ENCODE data around the gene PLCB3. TPM values are rescaled to one million over a fixed set of nuclear protein-coding genes. Genes with fewer than 3 reads are reported as not detected.
A peak's percentile ranks its signal among the peaks of the same experiment; 100 is the strongest.

Gene PLCB3
- total RNA-seq, 1 experiment from 2014 or later: 41.2 TPM

DNA sequence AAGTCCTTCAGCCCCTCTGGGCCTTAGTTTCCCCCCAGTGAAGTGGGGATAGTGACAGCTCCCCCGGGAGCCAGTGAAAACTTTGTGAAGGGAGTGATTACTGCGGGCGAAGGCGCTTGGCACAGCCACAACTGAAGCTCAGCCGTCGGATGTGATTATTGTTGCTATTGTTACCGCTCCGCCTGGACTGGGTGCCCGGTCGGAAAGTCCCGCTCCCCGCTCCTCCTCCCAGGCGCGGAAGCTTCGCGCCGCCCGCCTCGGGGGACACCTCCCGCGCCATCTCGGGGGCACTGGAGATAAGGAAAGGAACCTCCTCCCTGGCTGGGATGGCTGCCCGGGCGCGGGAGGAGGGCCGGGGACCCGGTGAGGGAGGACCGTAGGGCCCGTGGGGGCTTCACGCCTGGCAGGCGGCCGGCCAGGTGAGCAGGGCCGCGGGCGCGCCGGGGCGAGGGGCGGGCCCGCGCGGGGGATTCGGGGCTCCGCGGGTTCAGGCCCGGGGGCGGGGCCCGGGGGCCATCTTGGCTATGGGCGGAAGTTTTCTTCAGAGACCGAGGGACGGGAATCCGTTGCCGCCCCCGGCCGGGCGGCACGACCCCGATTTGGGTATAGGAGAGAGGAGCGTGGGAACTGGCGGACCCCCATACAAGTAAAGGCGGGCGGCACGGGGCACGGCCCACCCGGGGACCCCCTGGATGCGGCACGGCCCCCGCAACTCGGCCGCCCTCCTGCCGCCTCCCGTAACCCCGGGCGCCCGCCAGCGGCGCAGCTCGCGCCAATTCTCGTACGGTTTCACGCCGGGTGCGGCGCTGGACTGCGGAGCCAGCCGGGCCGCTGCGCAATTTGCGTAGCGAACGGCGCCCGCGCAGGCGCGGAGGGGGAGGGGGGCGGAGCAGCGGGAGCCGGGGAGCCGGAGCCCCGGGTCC is 33.9 kb downstream of the PLCB3 start, which contains the start of gene GPR137:
TSS of gene GPR137 (plus strand) at position 887 of the 923 bp plus-strand sequence. CDS start 677 bp downstream, outside the sequence.
- Histone ChIP-seq H3K4me1 (ENCODE audit: control insufficient read depth, insufficient read depth, low read length) (peaks cover 25% of the 10 kb centered on the region), H3K27ac (ENCODE audit: low read length) (peak within 1 kb of the TSS; percentile 83), H3K36me3 (ENCODE audit: control insufficient read depth, insufficient read depth, low read length) (no peaks in the 10 kb centered on the region; the same call in 1 of the 2 replicates), H3K4me3 (ENCODE audit: low read depth in 2 of 2, low read length in 2 of 2) (peak within 1 kb of the TSS; percentile 57 to 98), H3K9me3 (ENCODE audit: control insufficient read depth, insufficient read depth, low read depth, low read length) (no peaks in the 10 kb centered on the region), H3K27me3 (ENCODE audit: control insufficient read depth, insufficient read depth, low read length) (no peaks in the 10 kb centered on the region)
- BruUV-seq (replicated peaks): TSS peak; percentile 85
- ATAC-seq: peak; percentile 74
- CTCF ChIA-PET: interaction anchor here (0.6 to 1.5 kb wide), 6 partner anchors 16 to 33 kb away, joined by 3 to 20 read pairs (median 4); partner anchors contain the start of gene PRDX5
- no peak for DNase-seq (ENCODE audit: low read depth, low spot score)
- TF ChIP-seq POLR2AphosphoS5 (IDR thresholded peaks at IDR 0.05; ENCODE audit: low read depth, low read length) (peak; percentile 64), SIN3A (IDR thresholded peaks at IDR 0.05; ENCODE audit: borderline replicate concordance, insufficient read depth, low read depth, low read length) (peak; percentile 82; the same call in 1 of the 2 replicates), TCF7L2 (IDR thresholded peaks at IDR 0.05; ENCODE audit: low read depth, low read length) (no peak; the same call in 1 of the 2 replicates)
- TF ChIP-seq, protein P1, sequence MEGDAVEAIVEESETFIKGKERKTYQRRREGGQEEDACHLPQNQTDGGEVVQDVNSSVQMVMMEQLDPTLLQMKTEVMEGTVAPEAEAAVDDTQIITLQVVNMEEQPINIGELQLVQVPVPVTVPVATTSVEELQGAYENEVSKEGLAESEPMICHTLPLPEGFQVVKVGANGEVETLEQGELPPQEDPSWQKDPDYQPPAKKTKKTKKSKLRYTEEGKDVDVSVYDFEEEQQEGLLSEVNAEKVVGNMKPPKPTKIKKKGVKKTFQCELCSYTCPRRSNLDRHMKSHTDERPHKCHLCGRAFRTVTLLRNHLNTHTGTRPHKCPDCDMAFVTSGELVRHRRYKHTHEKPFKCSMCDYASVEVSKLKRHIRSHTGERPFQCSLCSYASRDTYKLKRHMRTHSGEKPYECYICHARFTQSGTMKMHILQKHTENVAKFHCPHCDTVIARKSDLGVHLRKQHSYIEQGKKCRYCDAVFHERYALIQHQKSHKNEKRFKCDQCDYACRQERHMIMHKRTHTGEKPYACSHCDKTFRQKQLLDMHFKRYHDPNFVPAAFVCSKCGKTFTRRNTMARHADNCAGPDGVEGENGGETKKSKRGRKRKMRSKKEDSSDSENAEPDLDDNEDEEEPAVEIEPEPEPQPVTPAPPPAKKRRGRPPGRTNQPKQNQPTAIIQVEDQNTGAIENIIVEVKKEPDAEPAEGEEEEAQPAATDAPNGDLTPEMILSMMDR (IDR thresholded peaks at IDR 0.05): no peak
- TF ChIP-seq, protein P2, sequence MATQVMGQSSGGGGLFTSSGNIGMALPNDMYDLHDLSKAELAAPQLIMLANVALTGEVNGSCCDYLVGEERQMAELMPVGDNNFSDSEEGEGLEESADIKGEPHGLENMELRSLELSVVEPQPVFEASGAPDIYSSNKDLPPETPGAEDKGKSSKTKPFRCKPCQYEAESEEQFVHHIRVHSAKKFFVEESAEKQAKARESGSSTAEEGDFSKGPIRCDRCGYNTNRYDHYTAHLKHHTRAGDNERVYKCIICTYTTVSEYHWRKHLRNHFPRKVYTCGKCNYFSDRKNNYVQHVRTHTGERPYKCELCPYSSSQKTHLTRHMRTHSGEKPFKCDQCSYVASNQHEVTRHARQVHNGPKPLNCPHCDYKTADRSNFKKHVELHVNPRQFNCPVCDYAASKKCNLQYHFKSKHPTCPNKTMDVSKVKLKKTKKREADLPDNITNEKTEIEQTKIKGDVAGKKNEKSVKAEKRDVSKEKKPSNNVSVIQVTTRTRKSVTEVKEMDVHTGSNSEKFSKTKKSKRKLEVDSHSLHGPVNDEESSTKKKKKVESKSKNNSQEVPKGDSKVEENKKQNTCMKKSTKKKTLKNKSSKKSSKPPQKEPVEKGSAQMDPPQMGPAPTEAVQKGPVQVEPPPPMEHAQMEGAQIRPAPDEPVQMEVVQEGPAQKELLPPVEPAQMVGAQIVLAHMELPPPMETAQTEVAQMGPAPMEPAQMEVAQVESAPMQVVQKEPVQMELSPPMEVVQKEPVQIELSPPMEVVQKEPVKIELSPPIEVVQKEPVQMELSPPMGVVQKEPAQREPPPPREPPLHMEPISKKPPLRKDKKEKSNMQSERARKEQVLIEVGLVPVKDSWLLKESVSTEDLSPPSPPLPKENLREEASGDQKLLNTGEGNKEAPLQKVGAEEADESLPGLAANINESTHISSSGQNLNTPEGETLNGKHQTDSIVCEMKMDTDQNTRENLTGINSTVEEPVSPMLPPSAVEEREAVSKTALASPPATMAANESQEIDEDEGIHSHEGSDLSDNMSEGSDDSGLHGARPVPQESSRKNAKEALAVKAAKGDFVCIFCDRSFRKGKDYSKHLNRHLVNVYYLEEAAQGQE (IDR thresholded peaks at IDR 0.05; ENCODE audit: insufficient read depth in 1 of 2, low read depth in 2 of 2, low read length in 1 of 2): no peak
- POLR2A ChIA-PET: interaction anchor here (0.5 to 1.5 kb wide), 4 partner anchors 9 to 32 kb away, joined by 3 to 10 read pairs (median 4); partner anchors contain the start of genes ESRRA, PRDX5 and TRMT112
- in situ Hi-C loops (cut with HindIII; ENCODE audit: low pct_unique_long_range_greater_than_20kb, low sequenced_read_pairs): no loop called here
- intact Hi-C loops (cut with micrococcal nuclease; ENCODE audit: unreplicated experiment): no loop called here

DNA sequence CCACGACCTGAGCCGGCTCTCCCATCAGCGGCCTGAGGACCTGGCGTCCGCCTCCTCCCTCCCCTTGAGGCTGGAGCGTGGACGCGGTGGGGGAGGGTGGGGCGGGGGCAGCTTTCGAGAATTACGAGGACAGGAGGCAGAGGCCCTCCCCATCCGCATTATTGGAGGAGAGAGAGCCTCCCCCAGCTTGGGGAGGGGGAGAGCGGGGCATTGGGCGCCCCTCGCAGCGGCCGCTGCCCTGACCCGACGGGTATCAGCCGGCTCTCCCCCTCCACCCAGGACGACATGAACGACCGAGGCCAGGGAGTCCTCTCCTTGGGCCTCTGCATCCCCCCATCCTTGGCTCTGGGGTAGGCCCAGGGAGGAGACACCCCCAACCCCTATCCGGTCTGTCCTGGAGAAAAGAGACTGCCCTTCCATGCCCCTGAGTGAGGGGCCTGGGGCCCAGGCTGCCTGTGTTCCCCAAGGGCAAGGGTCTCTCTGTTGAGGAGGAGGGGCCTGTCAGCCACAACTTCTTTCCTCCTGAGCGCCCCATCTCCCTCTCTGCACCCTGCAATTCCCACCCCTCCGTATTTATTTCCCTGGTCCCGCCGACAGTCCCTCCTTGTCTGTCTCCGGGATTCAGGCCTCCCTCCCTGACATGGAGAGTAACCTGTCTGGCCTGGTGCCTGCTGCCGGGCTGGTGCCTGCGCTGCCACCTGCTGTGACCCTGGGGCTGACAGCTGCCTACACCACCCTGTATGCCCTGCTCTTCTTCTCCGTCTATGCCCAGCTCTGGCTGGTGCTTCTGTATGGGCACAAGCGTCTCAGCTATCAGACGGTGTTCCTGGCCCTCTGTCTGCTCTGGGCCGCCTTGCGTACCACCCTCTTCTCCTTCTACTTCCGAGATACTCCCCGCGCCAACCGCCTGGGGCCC is 34.8 kb downstream of the PLCB3 start:
- H3K4me3 ChIP-seq (ENCODE audit: low read depth in 2 of 2, low read length in 2 of 2): peak overlapping the region; percentile 57 to 98
- no peaks in the 10 kb centered on the region for H3K27me3 ChIP-seq (ENCODE audit: control insufficient read depth, insufficient read depth, low read length)
- intact Hi-C loops (cut with micrococcal nuclease; ENCODE audit: unreplicated experiment) (no loop called here), in situ Hi-C loops (cut with HindIII; ENCODE audit: low pct_unique_long_range_greater_than_20kb, low sequenced_read_pairs) (no loop called here)
- DNase-seq (ENCODE audit: low read depth, low spot score): no peak
- H3K27ac ChIP-seq (ENCODE audit: low read length): peak overlapping the region; percentile 82
- TF ChIP-seq POLR2AphosphoS5 (IDR thresholded peaks at IDR 0.05; ENCODE audit: low read depth, low read length) (no peak; the same call in 1 of the 2 replicates), SIN3A (IDR thresholded peaks at IDR 0.05; ENCODE audit: borderline replicate concordance, insufficient read depth, low read depth, low read length) (no peak), TCF7L2 (IDR thresholded peaks at IDR 0.05; ENCODE audit: low read depth, low read length) (no peak)
- TF ChIP-seq, protein P2 (IDR thresholded peaks at IDR 0.05; ENCODE audit: insufficient read depth in 1 of 2, low read depth in 2 of 2, low read length in 1 of 2): no peak
- TF ChIP-seq, protein P1 (IDR thresholded peaks at IDR 0.05): no peak; the same call in 1 of the 2 replicates
- ATAC-seq: peak; percentile 9; the same call in 1 of the 2 replicates
- H3K9me3 ChIP-seq (ENCODE audit: control insufficient read depth, insufficient read depth, low read depth, low read length): no peaks in the 10 kb centered on the region
- no peaks in the 10 kb centered on the region; the same call in 1 of the 2 replicates for H3K36me3 ChIP-seq (ENCODE audit: control insufficient read depth, insufficient read depth, low read length)
- ChIA-PET POLR2A (interaction anchor here (0.7 to 1.5 kb wide), 2 partner anchors 17 to 32 kb away, joined by 5 to 10 read pairs; partner anchors contain the start of gene PRDX5), CTCF (interaction anchor here (0.6 to 1.0 kb wide), 4 partner anchors 15 to 32 kb away, joined by 3 to 20 read pairs (median 5); partner anchors contain the start of gene PRDX5)
- BruUV-seq (replicated peaks): no TSS peak
- H3K4me1 ChIP-seq (ENCODE audit: control insufficient read depth, insufficient read depth, low read length): peaks cover 28% of the 10 kb centered on the region

Measured in Panc1 (cell line).